AG09309 (cell line): ENCODE measurements around the gene NUP214.

Experiments
- DNase-seq: peaks from one replicate; pipeline ENCODE4 v3.0.0-alpha.2; 2010; ENCODE audit warnings: low read depth
- H3K4me3 ChIP-seq: 2 replicates; pipeline ENCODE4 v1.5.1; 2011; ENCODE audit warnings: mild to moderate bottlenecking, low read depth, low read length, moderate library complexity; ENCODE audit not compliant: control insufficient read depth
- CTCF ChIP-seq: IDR thresholded peaks from 2 replicates; pipeline ENCODE4 v1.5.1; 2011; ENCODE audit warnings: mild to moderate bottlenecking, low read depth, low read length, inconsistent platforms; ENCODE audit not compliant: insufficient read depth, control insufficient read depth; ENCODE audit errors: missing control alignments

Gene NUP214

GRCh38 chr9:131253891-131254491, 128.6 kb downstream of the NUP214 start:
- TF ChIP-seq CTCF = no peak
- no peak overlapping the region for H3K4me3 ChIP-seq
- peak; percentile 16 for DNase-seq

- no peak for DNase-seq
- no peak for TF ChIP-seq CTCF
These were observed 129.2 kb downstream of the NUP214 start for GRCh38 chr9:131254626-131255025.

GRCh38 chr9:131255676-131256197, 130.4 kb downstream of the NUP214 start:
- no peak for DNase-seq
- no peak overlapping the region for H3K4me3 ChIP-seq
- no peak for TF ChIP-seq CTCF

More at GRCh38 chr9:131254626-131255025, 129.2 kb downstream of the NUP214 start:
- H3K4me3 ChIP-seq = no peak overlapping the region

- TF ChIP-seq CTCF = no peak
- no peak for DNase-seq
- no peak overlapping the region for H3K4me3 ChIP-seq
These were observed 132.1 kb downstream of the NUP214 start for GRCh38 chr9:131257266-131258025.

GRCh38 chr9:131258186-131258585, 132.8 kb downstream of the NUP214 start:
- no peak for TF ChIP-seq CTCF
- no peak overlapping the region for H3K4me3 ChIP-seq
- DNase-seq = no peak

- no peak for DNase-seq
- no peak overlapping the region for H3K4me3 ChIP-seq
- no peak for TF ChIP-seq CTCF
These were observed 133.5 kb downstream of the NUP214 start for GRCh38 chr9:131258698-131259431.
